Liver (tissue), 9 donors: Measurements from ENCODE around the gene GTPBP1. TPM values are rescaled to one million over a fixed set of nuclear protein-coding genes. Genes with fewer than 3 reads are reported as not detected.

Experiments used
- DNase-seq: peaks from one replicate; pipeline ENCODE4 v3.0.0-alpha.2; 2017; ENCODE audit warnings: low spot score
- H3K27ac ChIP-seq, 2 donors: one replicate each; pipeline ENCODE4 v1.7.0; 2013; ENCODE audit warnings: inconsistent platforms in 2 of 2, low read length in 2 of 2, control low read depth in 1 of 2, low read depth in 1 of 2, mild to moderate bottlenecking in 1 of 2
- H3K27me3 ChIP-seq, 4 donors: one replicate each; pipeline versions ENCODE4 v1.6.1 to v1.7.0; 2013; ENCODE audit warnings: low read length in 3 of 4, inconsistent platforms in 1 of 4, mild to moderate bottlenecking in 1 of 4, moderate library complexity in 1 of 4; ENCODE audit not compliant: control insufficient read depth in 4 of 4, insufficient read depth in 4 of 4
- H3K36me3 ChIP-seq, 4 donors: one replicate each; pipeline versions ENCODE4 v1.6.1 to v1.7.0; 2013; ENCODE audit warnings: low read length in 3 of 4, mild to moderate bottlenecking in 3 of 4, low read depth in 1 of 4, moderate library complexity in 1 of 4; ENCODE audit not compliant: control insufficient read depth in 4 of 4, insufficient read depth in 3 of 4
- H3K4me1 ChIP-seq, 4 donors: one replicate each; pipeline versions ENCODE4 v1.6.1 to v1.7.0; 2013; ENCODE audit warnings: low read length in 3 of 4, mild to moderate bottlenecking in 3 of 4, moderate library complexity in 1 of 4; ENCODE audit not compliant: control insufficient read depth in 4 of 4, insufficient read depth in 4 of 4
- H3K4me3 ChIP-seq, 3 donors: one replicate each; pipeline versions ENCODE4 v1.6.1 to v1.7.0; 2013; ENCODE audit warnings: low read length in 3 of 3, control low read depth in 1 of 3, low read depth in 1 of 3, mild to moderate bottlenecking in 1 of 3
- H3K9ac ChIP-seq, 2 donors: one replicate each; pipeline ENCODE4 v1.7.0; 2013; ENCODE audit warnings: low read length in 2 of 2, mild to moderate bottlenecking in 2 of 2, moderate library complexity in 2 of 2, control low read depth in 1 of 2, low read depth in 1 of 2
- H3K9me3 ChIP-seq, 4 donors: one replicate each; pipeline versions ENCODE4 v1.6.1 to v1.7.0; 2013; ENCODE audit warnings: low read length in 3 of 4; ENCODE audit not compliant: control insufficient read depth in 4 of 4
- EGR1 ChIP-seq, 2 donors: IDR thresholded peaks; 2 replicates each; pipeline ENCODE4 v1.6.1; 2016 to 2018; ENCODE audit warnings: antibody characterized with exemption in 2 of 2, low read depth in 2 of 2
- FOXA1 ChIP-seq: IDR thresholded peaks from 2 replicates; pipeline ENCODE4 v1.6.1; 2016; ENCODE audit warnings: antibody characterized with exemption
- FOXA2 ChIP-seq: IDR thresholded peaks from 2 replicates; pipeline ENCODE4 v1.6.1; 2016; ENCODE audit warnings: antibody characterized with exemption
- GABPA ChIP-seq, 2 donors: IDR thresholded peaks in 1 of 2; conservative IDR thresholded peaks in 1 of 2; 2 replicates each; pipeline ENCODE4 v1.6.1; 2016; ENCODE audit warnings: antibody characterized with exemption in 2 of 2, mild to moderate bottlenecking in 1 of 2, moderate library complexity in 1 of 2
- HNF4A ChIP-seq, 2 donors: conservative IDR thresholded peaks; 2 replicates each; pipeline ENCODE4 v1.6.1; 2016; ENCODE audit warnings: antibody characterized with exemption in 2 of 2, mild to moderate bottlenecking in 2 of 2
- JUND ChIP-seq, 2 donors: IDR thresholded peaks; 2 replicates each; pipeline ENCODE4 v1.6.1; 2016; ENCODE audit warnings: antibody characterized with exemption in 2 of 2
- NR2F2 ChIP-seq: IDR thresholded peaks from 2 replicates; pipeline ENCODE4 v1.6.1; 2016; ENCODE audit warnings: antibody characterized with exemption
- RXRA ChIP-seq, 2 donors: IDR thresholded peaks; 2 replicates each; pipeline ENCODE4 v1.6.1; 2017 to 2018; ENCODE audit warnings: antibody characterized with exemption in 2 of 2, mild to moderate bottlenecking in 1 of 2
- SP1 ChIP-seq: IDR thresholded peaks from 2 replicates; pipeline ENCODE4 v1.6.1; 2018; ENCODE audit warnings: antibody characterized with exemption, mild to moderate bottlenecking
- TAF1 ChIP-seq: conservative IDR thresholded peaks from 2 replicates; pipeline ENCODE4 v1.6.1; 2016; ENCODE audit warnings: antibody characterized with exemption, mild to moderate bottlenecking
- YY1 ChIP-seq: IDR thresholded peaks from 2 replicates; pipeline ENCODE4 v1.6.1; 2016; ENCODE audit warnings: antibody characterized with exemption, mild to moderate bottlenecking
- WGBS: extraction: QIAGEN DNeasy Blood & Tissue Kit; methylation state at CpG from one replicate; pipeline ENCODE4 v1.1.7; 2013; 5-methylcytosine and 5-hydroxymethylcytosine counted together
- polyA plus RNA-seq, 2 donors: library from polyadenylated mRNA; stranded (reverse) in 1 of 2; unstranded in 1 of 2; fragments of 200-250 nt in 1 of 2; fragments of >200 nt in 1 of 2; fragmentation: Nextera tagmentation in 1 of 2; extraction: Ambion mirVana in 1 of 2; gene quantifications; one replicate each; pipeline versions ENCODE4 v1.2.1 to v1.2.3, GENCODE V29; 2013 to 2015
- total RNA-seq, 2 donors: library from RNA; depleted of rRNA; stranded (reverse); fragments of >200 nt; gene quantifications; one replicate each; pipeline ENCODE4 v1.2.3, GENCODE V29; 2014
- TF ChIP-seq, protein P1 (sequence below): IDR thresholded peaks from 2 replicates; pipeline ENCODE4 v1.6.1; 2016; ENCODE audit warnings: antibody characterized with exemption
- TF ChIP-seq, protein P2 (sequence below): fragments of 150-350 bp; IDR thresholded peaks from 2 replicates; pipeline ENCODE4 v1.5.1; 2017; ENCODE audit warnings: improper control_type of control experiment, low read depth, low read length; ENCODE audit not compliant: missing input control
- TF ChIP-seq, protein P3 (sequence below): IDR thresholded peaks from 2 replicates; pipeline ENCODE4 v1.6.1; 2016; ENCODE audit warnings: antibody characterized with exemption, mild to moderate bottlenecking
- TF ChIP-seq, protein P4 (sequence below): IDR thresholded peaks from 2 replicates; pipeline ENCODE4 v1.6.1; 2016; ENCODE audit warnings: antibody characterized with exemption
- donor health status: healthy.
- donor health status: healthy.
- donor health status: healthy.
- donor health status: healthy.
- donor health status: healthy.

GTPBP1 gene
- total and polyA plus RNA-seq, 4 donors: 5.3 to 56.3 (median 16.1) TPM

DNA sequence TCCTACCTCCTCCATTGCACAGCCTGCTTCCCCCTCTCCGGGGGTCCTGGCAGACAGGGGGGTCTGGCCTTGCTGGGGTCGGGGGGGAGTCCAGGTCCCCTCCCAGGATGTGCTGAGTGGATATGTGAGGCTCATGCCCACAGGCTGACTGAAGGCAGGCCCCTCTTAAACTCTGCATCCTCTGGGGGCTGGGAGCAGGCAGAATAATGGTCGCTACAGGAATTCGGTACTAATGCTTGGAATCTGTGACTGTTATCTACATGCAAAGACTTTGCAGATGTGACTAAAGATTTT lies 51.7 kb downstream of the GTPBP1 start:
- Histone ChIP-seq H3K27ac (peak overlapping the region in 1 of 2 donors; percentile 99), H3K9me3 (no peaks in the 10 kb centered on the region), H3K9ac (no peak overlapping the region), H3K36me3 (peaks cover 0 to 3% (median 2%) of the 10 kb centered on the region in 4 donors), H3K4me1 (peaks cover 5 to 36% (median 16%) of the 10 kb centered on the region in 4 donors), H3K4me3 (no peak overlapping the region), H3K27me3 (no peaks in the 10 kb centered on the region)
- 78% methylated on average over 4 of the region's 4 CpGs for WGBS
- DNase-seq: no peak
- TF ChIP-seq FOXA1: no peak
- TF ChIP-seq JUND (IDR thresholded peaks at IDR 0.05): no peak
- TF ChIP-seq SP1: no peak
- no peak for TF ChIP-seq YY1
- TF ChIP-seq, protein P1, sequence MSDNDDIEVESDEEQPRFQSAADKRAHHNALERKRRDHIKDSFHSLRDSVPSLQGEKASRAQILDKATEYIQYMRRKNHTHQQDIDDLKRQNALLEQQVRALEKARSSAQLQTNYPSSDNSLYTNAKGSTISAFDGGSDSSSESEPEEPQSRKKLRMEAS: no peak
- TF ChIP-seq GABPA (IDR thresholded peaks at IDR 0.05 in 1 of 2, conservative IDR thresholded peaks at IDR 0.05 in 1 of 2): no peak
- TF ChIP-seq EGR1 (IDR thresholded peaks at IDR 0.05; ENCODE audit: low read depth in 2 of 2): no peak
- TF ChIP-seq HNF4A (conservative IDR thresholded peaks at IDR 0.05): no peak

DNA sequence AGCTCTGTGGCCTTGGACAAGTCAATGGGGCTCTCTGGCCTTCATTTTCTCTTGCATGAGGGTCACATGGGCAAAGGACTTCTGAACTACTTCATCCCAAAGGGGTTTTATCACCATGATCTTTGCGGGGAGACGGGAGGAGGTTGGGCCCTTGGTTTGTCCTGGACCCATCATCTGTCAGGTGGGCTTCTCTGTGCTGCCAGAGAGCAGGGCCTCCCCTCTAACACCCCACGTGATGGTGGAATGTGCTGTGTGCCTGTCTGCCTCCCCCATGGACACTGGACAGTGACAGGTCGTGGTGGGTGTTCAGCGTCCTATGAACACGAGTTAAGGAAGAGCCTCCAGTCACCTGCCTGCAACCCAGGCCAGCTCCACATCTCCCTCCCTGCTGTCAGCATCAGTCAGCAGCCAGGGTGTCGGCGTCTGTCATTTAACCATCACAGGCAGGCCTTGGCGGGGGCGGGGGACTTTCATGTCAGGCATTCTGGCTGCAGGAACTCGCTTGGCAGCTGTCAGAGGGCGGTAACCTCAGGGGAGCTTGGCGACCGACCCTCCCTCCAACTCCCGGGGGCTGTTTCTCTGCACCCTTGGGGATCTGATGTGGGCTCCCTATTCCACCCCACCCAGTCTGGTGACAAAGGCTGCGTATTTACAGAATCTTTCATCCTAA lies 52.7 kb downstream of the GTPBP1 start:
- no peak overlapping the region for H3K27ac ChIP-seq
- no peak for TF ChIP-seq EGR1 (IDR thresholded peaks at IDR 0.05; ENCODE audit: low read depth in 2 of 2)
- no peak for TF ChIP-seq FOXA1
- TF ChIP-seq, protein P2, sequence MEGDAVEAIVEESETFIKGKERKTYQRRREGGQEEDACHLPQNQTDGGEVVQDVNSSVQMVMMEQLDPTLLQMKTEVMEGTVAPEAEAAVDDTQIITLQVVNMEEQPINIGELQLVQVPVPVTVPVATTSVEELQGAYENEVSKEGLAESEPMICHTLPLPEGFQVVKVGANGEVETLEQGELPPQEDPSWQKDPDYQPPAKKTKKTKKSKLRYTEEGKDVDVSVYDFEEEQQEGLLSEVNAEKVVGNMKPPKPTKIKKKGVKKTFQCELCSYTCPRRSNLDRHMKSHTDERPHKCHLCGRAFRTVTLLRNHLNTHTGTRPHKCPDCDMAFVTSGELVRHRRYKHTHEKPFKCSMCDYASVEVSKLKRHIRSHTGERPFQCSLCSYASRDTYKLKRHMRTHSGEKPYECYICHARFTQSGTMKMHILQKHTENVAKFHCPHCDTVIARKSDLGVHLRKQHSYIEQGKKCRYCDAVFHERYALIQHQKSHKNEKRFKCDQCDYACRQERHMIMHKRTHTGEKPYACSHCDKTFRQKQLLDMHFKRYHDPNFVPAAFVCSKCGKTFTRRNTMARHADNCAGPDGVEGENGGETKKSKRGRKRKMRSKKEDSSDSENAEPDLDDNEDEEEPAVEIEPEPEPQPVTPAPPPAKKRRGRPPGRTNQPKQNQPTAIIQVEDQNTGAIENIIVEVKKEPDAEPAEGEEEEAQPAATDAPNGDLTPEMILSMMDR: no peak
- no peak for TF ChIP-seq NR2F2
- TF ChIP-seq RXRA (IDR thresholded peaks at IDR 0.05): no peak
- TF ChIP-seq TAF1: no peak
- TF ChIP-seq, protein P3, sequence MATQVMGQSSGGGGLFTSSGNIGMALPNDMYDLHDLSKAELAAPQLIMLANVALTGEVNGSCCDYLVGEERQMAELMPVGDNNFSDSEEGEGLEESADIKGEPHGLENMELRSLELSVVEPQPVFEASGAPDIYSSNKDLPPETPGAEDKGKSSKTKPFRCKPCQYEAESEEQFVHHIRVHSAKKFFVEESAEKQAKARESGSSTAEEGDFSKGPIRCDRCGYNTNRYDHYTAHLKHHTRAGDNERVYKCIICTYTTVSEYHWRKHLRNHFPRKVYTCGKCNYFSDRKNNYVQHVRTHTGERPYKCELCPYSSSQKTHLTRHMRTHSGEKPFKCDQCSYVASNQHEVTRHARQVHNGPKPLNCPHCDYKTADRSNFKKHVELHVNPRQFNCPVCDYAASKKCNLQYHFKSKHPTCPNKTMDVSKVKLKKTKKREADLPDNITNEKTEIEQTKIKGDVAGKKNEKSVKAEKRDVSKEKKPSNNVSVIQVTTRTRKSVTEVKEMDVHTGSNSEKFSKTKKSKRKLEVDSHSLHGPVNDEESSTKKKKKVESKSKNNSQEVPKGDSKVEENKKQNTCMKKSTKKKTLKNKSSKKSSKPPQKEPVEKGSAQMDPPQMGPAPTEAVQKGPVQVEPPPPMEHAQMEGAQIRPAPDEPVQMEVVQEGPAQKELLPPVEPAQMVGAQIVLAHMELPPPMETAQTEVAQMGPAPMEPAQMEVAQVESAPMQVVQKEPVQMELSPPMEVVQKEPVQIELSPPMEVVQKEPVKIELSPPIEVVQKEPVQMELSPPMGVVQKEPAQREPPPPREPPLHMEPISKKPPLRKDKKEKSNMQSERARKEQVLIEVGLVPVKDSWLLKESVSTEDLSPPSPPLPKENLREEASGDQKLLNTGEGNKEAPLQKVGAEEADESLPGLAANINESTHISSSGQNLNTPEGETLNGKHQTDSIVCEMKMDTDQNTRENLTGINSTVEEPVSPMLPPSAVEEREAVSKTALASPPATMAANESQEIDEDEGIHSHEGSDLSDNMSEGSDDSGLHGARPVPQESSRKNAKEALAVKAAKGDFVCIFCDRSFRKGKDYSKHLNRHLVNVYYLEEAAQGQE: no peak
- peaks cover 0 to 2% (median 0%) of the 10 kb centered on the region in 4 donors for H3K36me3 ChIP-seq
- H3K4me1 ChIP-seq: peaks cover 5 to 29% (median 11%) of the 10 kb centered on the region in 4 donors
- WGBS: 83% methylated on average over 16 of the region's 16 CpGs
- no peaks in the 10 kb centered on the region for H3K27me3 ChIP-seq
- H3K9ac ChIP-seq: no peak overlapping the region
- no peak overlapping the region for H3K4me3 ChIP-seq
- no peak for DNase-seq
- H3K9me3 ChIP-seq: no peaks in the 10 kb centered on the region

DNA sequence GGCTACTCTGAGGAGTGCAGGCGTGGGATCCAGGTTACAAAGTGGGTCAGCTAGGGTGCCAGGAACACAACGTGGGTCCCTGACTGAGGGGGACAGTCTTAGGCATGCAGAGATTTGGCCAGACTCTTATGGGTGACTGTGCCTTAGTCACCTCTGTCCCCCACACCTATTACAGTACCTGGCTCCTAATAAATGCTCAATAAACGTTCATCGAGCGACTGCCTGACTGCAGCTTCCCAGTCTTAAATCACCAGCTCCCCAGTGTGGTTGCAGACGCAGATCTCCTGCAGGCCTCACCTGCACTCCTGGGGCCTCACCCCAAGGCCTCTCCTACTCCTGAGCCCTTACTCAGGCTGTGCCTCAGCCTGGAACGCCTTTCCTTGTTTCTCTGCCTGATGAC lies 53.3 kb downstream of the GTPBP1 start:
- Histone ChIP-seq H3K4me1 (peaks cover 5 to 23% (median 8%) of the 10 kb centered on the region in 4 donors), H3K36me3 (no peaks in the 10 kb centered on the region), H3K9ac (no peak overlapping the region), H3K27ac (no peak overlapping the region), H3K27me3 (no peaks in the 10 kb centered on the region), H3K9me3 (no peaks in the 10 kb centered on the region), H3K4me3 (no peak overlapping the region)
- WGBS: 93% methylated on average over 7 of the region's 7 CpGs
- DNase-seq: no peak
- no peak for TF ChIP-seq FOXA2
- TF ChIP-seq, protein P3: no peak
- no peak for TF ChIP-seq TAF1
- TF ChIP-seq, protein P2: no peak
- TF ChIP-seq, protein P4, sequence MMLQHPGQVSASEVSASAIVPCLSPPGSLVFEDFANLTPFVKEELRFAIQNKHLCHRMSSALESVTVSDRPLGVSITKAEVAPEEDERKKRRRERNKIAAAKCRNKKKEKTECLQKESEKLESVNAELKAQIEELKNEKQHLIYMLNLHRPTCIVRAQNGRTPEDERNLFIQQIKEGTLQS: no peak
- TF ChIP-seq GABPA (IDR thresholded peaks at IDR 0.05 in 1 of 2, conservative IDR thresholded peaks at IDR 0.05 in 1 of 2): no peak
- TF ChIP-seq FOXA1: no peak
- no peak for TF ChIP-seq HNF4A (conservative IDR thresholded peaks at IDR 0.05)
- no peak for TF ChIP-seq NR2F2
- TF ChIP-seq SP1: no peak
